Measurements from ENCODE around the gene FNDC5.

DNA sequence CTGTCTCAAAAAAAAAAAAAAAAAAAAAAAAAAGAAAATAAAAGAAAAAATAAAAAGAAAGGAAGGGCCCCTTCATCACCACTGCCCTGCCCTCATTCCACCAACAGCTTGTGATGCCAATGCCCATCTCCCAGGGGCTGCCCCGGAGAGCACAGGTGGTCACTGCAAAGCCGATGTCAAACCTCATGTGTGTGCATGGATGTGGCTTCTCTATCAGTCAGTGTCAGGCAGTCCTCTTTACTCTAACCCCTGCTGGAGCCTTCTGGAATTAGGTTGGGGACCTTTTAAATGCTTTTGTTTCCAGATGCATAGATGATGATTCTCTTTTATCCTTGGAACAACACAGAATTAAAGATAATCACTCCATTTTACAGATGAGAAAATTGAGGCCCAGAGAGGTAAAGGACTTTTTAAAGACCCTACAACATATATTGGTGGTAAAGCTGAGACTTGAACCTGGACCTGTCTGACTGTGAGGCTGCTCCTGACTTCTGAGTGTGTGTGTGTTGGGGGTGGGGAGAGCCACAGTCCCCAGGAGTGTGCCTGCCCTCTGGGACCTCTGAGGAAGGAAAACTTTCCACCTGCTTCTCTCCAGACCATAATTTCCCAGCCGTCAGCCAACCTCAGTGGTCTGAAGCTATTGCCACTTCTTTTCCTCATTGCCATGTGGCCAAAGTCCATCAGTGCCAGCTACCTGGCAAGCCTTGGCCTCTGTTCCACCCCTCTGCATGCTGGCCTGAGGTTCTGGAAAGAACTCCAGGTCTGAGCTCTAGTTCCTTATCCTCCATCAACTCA lies 33.5 kb upstream of the FNDC5 start:
- TF ChIP-seq, protein P1, sequence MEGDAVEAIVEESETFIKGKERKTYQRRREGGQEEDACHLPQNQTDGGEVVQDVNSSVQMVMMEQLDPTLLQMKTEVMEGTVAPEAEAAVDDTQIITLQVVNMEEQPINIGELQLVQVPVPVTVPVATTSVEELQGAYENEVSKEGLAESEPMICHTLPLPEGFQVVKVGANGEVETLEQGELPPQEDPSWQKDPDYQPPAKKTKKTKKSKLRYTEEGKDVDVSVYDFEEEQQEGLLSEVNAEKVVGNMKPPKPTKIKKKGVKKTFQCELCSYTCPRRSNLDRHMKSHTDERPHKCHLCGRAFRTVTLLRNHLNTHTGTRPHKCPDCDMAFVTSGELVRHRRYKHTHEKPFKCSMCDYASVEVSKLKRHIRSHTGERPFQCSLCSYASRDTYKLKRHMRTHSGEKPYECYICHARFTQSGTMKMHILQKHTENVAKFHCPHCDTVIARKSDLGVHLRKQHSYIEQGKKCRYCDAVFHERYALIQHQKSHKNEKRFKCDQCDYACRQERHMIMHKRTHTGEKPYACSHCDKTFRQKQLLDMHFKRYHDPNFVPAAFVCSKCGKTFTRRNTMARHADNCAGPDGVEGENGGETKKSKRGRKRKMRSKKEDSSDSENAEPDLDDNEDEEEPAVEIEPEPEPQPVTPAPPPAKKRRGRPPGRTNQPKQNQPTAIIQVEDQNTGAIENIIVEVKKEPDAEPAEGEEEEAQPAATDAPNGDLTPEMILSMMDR (IDR thresholded peaks at IDR 0.05), result no peak
- no peak for TF ChIP-seq POLR2A (IDR thresholded peaks at IDR 0.05)

All from right lobe of liver (tissue), 4 donors.